ENCODE measurements around the gene NUDT14.

NUDT14 gene

GRCh38 chr14:105126126-105126980, 54.8 kb downstream of the NUDT14 start:
- Histone ChIP-seq H3K4me1 (ENCODE audit: control insufficient read depth, insufficient read depth, low read length) (no peaks in the 10 kb centered on the region), H3K36me3 (ENCODE audit: control insufficient read depth in 2 of 2, insufficient read depth in 1 of 2, low read length in 2 of 2) (no peaks in the 10 kb centered on the region), H3K9me3 (ENCODE audit: control insufficient read depth, insufficient read depth, low read depth, low read length) (no peaks in the 10 kb centered on the region), H3K4me3 (ENCODE audit: low read depth, low read length) (no peak overlapping the region), H3K27ac (ENCODE audit: extremely low read depth, low read depth, low read length) (no peak overlapping the region)
- ChIA-PET CTCF (interaction anchor here (0.5 to 0.8 kb wide), 2 partner anchors 36 to 1519 kb away, joined by 3 to 5 read pairs; no protein-coding TSS in a partner anchor), POLR2A (no interaction called here)
- TF ChIP-seq GLI2 (tag by site-specific recombination; IDR thresholded peaks at IDR 0.05; ENCODE audit: borderline replicate concordance, low read depth) (no peak), ZNF140 (tag by site-specific recombination; IDR thresholded peaks at IDR 0.05) (0 out of 2 replicates have a peak, but pooled peaks have one; percentile 10)

GRCh38 chr14:105124823-105125222, 56.3 kb downstream of the NUDT14 start:
- CTCF ChIA-PET = no interaction called here
- TF ChIP-seq EGR2 (tag by site-specific recombination; IDR thresholded peaks at IDR 0.05; ENCODE audit: low read depth) = no peak
- no peak for TF ChIP-seq ZNF626 (tag by site-specific recombination; IDR thresholded peaks at IDR 0.05)
- TF ChIP-seq PRDM10 (tag by site-specific recombination; IDR thresholded peaks at IDR 0.05) = no peak
- no peak for TF ChIP-seq ZNF692 (tag by site-specific recombination; IDR thresholded peaks at IDR 0.05)
- TF ChIP-seq ZBTB11 (tag by site-specific recombination; conservative IDR thresholded peaks at IDR 0.05; ENCODE audit: low read depth) = no peak
- no peak for TF ChIP-seq ZNF211 (tag by site-specific recombination; IDR thresholded peaks at IDR 0.05; ENCODE audit: low read depth)
- no peak for TF ChIP-seq ZNF10 (tag by site-specific recombination; IDR thresholded peaks at IDR 0.05)
- no peak for TF ChIP-seq WT1 (tag by site-specific recombination; IDR thresholded peaks at IDR 0.05)
- no peak for TF ChIP-seq OVOL3 (tag by site-specific recombination; IDR thresholded peaks at IDR 0.05)
- no peak for TF ChIP-seq BCL11A (tag by site-specific recombination; IDR thresholded peaks at IDR 0.05; ENCODE audit: low read depth)
- TF ChIP-seq ZNF335 (tag by site-specific recombination; conservative IDR thresholded peaks at IDR 0.05) = no peak
- no peak for TF ChIP-seq ZNF274 (IDR thresholded peaks at IDR 0.05; ENCODE audit: low read length)
- TF ChIP-seq ZNF274 (tag by site-specific recombination; IDR thresholded peaks at IDR 0.05; ENCODE audit: borderline replicate concordance) = no peak
- no peak for TF ChIP-seq SP7 (tag by site-specific recombination; IDR thresholded peaks at IDR 0.05)
- no peak for TF ChIP-seq ELK4 (IDR thresholded peaks at IDR 0.05; ENCODE audit: borderline replicate concordance, low read depth, low read length)
- TF ChIP-seq ZNF548 (tag by site-specific recombination; IDR thresholded peaks at IDR 0.05) = no peak
- TF ChIP-seq ZNF2 (tag by site-specific recombination; IDR thresholded peaks at IDR 0.05) = no peak
- TF ChIP-seq GFI1B (tag by site-specific recombination; IDR thresholded peaks at IDR 0.05) = no peak
- POLR2A ChIA-PET = no interaction called here
- Histone ChIP-seq H3K4me3 (ENCODE audit: low read depth, low read length) (no peak overlapping the region), H3K36me3 (ENCODE audit: control insufficient read depth in 2 of 2, insufficient read depth in 1 of 2, low read length in 2 of 2) (no peaks in the 10 kb centered on the region), H3K4me1 (ENCODE audit: control insufficient read depth, insufficient read depth, low read length) (no peaks in the 10 kb centered on the region), H3K27ac (ENCODE audit: extremely low read depth, low read depth, low read length) (no peak overlapping the region), H3K9me3 (ENCODE audit: control insufficient read depth, insufficient read depth, low read depth, low read length) (no peaks in the 10 kb centered on the region)

All from HEK293 (cell line).